22Rv1 (cell line): ENCODE results near the gene EXD3.

ENCODE experiments used
- H3K27ac ChIP-seq: fragments of 450-650 bp; 2 replicates; pipeline ENCODE4 v1.5.1; 2017
- CTCF ChIP-seq: fragments of 450-650 bp; IDR thresholded peaks from 2 replicates; pipeline ENCODE4 v1.5.1; 2017; ENCODE audit warnings: mild to moderate bottlenecking
- ZFX ChIP-seq: fragments of 450-650 bp; IDR thresholded peaks from 2 replicates; pipeline ENCODE4 v1.6.1; 2017; ENCODE audit warnings: antibody characterized with exemption, borderline replicate concordance

Gene EXD3

GRCh38 chr9:137314561-137315560, 108.1 kb downstream of the EXD3 start:
- TF ChIP-seq ZFX (no peak), CTCF (no peak)
- H3K27ac ChIP-seq, result peak overlapping the region; percentile 81

DNA sequence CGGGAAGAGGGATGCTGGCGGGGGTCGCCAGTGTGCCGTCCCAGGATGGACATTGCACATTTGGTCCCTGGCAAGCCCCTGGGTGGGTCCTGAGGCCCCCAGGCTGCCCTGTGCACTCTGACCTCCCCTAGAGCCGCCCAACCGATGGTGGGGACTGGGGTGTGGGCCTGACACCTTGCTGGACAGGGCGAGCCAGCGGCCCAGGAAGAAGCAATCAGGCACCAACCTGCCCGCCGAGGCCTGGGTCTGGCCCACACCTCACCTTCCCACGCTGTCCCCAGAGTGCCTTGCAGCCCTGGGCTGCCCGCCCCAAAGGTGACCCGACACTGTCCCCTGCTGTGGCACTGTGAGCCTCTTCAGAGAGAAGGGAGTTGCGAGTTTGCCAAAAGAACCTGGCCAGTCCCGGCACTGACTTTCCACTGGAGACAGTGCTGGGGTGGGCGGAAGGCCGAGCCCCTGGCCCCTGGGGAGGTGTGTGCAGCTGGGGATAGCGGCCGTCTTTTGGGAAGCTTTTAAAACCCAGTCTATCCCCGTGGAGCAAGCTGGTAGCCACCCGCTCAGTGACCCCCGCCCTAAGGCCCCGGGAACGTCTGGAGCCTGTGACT, 108.9 kb downstream of the EXD3 start:
- H3K27ac ChIP-seq, result peak overlapping the region; percentile 25; the same call in 1 of the 2 replicates
- TF ChIP-seq CTCF, result no peak
- TF ChIP-seq ZFX, result no peak

DNA sequence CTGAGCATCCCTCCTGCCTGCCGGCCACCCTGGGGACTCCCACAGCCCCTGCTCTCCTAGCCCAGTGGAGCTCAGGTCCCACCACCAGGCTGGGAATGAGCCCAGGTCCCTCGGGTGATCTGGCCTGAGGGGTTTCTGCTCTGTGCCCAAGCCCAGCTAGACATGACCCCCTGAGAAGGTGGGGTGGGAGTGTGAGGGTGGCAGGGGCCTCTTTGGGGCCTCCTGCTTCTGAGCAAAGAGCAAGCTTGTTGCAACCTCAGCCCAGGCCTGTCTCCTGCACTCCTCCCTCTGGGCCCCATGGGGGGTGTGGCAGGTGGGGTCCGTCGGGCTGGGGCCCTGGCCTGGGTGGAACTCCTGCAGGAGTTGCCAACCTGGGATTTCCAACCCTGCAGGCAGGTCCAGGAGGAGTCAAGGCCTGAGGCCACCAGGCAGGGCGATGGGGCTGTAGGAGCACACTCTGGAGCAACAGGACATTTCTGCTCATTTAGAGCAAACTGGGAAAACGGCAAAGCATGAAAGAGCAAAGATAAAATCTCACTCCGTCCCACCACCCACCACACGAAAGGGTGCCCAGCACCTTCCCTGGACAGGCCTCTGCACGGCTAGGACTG, 109.5 kb downstream of the EXD3 start:
- no peak for TF ChIP-seq ZFX
- no peak for TF ChIP-seq CTCF
- H3K27ac ChIP-seq, result peak overlapping the region; percentile 25; the same call in 1 of the 2 replicates

DNA sequence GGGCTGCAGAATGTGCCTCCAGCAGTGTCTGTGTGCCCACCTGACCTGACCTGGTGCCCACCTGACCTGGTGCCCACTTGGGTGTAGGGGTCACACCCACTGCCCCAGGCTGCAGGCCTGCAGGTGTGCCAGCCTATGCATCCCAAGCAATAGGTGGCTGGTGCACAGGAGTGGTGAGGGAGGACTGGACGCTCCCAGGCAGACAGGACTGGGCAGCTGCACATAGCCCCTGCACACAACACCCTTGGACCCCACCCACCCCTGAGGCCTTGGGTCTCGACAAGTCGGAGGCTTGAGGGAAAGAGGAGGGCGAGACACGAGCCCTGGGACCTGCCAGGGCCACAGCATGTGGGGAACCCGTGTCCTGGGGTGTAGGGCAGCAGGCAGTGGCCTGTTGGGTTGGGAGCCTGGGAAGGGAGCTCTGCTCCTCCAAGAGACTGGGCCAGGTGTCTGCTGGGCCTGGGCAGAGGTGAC, 110.1 kb downstream of the EXD3 start:
- 0 out of 2 replicates have a peak overlapping the region, but pooled peaks have one; percentile 25 for H3K27ac ChIP-seq
- TF ChIP-seq ZFX (no peak), CTCF (no peak)

DNA sequence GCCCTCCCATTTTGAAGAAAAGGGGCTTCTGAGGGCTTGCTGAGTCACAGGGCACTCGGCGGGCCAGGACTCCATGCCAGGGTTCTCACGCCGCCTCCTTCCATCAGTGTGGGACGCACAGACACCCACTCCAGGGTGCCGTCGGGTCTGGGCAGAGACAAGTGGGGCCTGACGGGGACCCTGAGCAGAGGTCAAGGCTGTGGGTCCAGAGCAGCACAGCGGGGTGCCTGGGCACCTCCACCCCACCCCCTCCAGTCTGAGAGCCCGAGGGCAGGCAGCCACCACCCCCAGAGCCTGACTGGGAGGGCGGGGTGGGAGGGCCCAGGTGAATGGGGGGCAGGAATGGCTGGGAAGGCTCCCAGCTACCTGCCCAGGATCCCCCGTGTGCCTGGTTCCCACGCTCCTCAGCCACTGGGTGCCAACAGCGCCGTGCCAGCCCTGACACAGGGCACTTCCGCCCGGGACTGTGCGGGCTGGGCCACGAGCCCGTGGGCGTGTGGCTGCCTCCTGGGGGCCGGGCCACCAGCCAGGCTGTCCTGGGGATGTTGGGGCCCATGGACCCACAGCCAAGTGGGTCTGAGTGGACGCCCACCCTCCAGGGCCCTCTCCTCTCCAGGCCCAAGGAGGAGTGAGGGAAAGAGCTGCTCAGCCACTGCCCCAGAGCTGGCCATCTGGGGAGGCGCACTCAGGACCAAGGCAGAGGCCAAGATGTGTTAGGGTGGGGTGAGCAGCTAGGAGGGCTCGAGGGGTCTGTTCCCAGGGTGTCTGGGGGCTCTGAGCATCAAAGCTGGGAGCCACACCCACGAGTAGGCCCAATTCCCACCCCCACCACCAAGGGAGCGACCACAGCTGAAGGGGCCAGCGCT, 110.7 kb downstream of the EXD3 start:
- TF ChIP-seq ZFX (no peak), CTCF (no peak)
- peak overlapping the region; percentile 69 for H3K27ac ChIP-seq

DNA sequence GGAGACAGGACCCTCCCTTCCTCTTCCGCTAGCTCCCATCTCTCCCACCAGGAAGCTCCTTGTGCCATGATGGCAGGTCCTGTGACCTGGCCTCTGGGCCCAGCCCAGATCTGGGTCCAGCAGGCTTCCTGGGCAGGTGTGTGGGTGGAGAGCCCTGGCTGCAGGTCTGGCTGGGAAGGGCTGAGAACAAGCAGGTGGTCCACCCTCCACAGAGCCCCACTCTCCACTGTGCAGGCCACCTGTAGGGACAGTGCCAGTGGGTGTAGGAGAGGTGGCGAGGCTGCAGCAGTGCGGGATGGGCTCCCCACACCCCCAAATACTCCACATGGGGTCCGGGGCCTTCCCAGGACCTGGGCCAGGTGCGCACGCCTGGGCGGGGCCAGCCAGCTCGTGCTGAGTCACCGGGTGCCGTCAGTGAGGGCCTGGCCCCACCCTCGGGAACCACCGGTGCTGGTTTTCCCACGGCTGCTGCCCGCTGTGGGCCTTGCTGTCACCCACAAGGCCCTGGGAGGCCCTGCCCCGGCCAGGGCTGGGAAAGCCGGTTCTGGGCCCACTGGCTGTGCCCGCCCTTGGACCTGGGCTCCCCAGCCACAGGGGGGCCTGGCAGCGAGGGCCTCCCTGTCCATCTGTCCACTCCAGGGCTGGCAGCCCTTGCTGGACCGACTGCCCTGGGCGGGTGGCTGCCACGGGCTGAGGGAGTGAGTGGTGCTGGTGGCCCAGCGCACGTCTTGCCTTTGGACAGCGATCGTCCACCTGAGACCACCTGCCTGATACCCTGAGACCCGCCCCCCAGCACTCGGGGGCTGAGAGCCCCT, 111.6 kb downstream of the EXD3 start:
- peak overlapping the region; percentile 69 for H3K27ac ChIP-seq

More for the DNA sequence above, 111.6 kb downstream of the EXD3 start:
- no peak for TF ChIP-seq CTCF
- no peak for TF ChIP-seq ZFX
